GOT3 (cell line): ENCODE measurements around the gene DISC1.

Source experiments
- DNase-seq: peaks from one replicate; lab custom pipeline; 2025; ENCODE audit warnings: mixed read lengths; lab: John Stamatoyannopoulos, UW

Gene DISC1

GRCh38 chr1:231993968-231994455, 367.4 kb downstream of the DISC1 start:
- no peak for DNase-seq

DNA sequence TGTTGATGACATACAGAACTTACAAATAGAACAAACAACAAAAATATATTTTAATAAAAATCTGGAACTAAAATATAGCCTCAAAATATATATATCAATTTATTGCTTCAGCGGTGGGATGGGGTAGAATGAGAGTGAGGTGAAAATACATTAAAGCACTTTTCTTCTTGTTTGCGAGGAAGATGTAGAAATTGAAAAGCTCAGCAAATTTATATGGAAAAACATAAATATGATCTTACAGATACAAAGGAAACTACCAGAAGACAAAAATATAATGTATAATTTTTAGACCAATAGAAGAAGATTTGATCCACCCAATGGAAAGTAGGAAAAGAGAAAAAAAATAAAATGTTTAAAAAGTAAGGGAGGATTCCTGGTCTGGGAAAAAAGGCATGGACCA, 372.2 kb downstream of the DISC1 start:
- DNase-seq = no peak

DNA sequence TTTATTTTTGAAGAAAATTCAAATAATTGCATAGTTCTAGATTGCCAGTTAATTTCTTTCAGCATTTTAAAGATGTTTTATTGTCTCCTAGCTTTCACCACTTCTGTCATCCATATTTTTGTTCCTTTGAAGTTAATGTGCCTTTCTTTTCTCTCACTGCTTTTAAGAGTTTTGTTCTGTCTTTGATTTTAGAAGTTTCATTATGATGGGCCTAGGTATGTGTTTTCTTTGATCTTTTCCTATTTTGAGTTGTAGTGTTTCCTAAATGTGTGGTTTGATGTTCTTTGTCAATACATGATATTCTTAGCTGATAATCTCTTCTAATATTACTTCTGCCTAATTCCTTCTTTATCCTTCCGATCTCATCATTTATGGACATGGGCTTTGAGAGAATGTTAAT, 378.7 kb downstream of the DISC1 start:
- no peak for DNase-seq

- no peak for DNase-seq
Measured at GRCh38 chr1:232009741-232010140, 383.2 kb downstream of the DISC1 start.

DNA sequence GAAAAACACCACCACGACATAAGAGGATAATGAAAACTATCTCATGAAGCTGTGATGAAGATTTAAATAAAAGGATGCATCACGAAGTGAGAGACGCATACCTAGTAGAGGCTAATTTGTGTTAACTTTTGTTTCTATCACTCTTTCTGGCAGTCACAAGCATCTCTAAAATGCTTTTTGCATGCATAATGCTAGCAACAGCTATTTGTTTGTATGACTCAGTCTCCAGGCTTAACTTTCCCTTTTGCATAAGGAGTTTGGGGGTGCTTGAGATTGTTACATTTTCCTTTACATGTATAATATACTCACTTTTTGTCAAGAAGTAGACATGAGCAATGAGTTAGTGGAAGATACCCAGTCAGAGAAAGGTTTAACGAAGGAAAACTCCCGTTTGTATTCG, 385.4 kb downstream of the DISC1 start:
- DNase-seq = no peak

- DNase-seq = no peak
Measured at GRCh38 chr1:232012773-232013386, 386.3 kb downstream of the DISC1 start.

GRCh38 chr1:232014941-232015340, 388.4 kb downstream of the DISC1 start:
- DNase-seq = no peak

DNA sequence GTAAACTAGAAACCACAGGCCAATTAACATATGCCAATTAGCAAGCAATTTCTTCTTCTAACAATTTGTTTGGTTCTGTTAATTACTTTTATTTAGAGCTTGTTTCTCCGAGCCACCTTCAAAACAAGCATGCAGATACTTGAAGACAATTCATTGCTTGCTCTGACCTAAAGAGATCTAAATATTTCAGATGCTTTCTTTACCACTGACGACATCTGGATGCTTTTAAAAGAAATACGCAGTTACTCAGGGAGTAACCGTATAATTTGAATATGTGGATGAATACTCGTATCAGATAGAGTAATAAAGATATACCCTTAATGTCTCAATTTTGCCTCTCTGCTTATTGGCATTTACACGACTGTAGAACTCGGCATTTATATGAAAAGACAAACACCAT, 390.0 kb downstream of the DISC1 start:
- DNase-seq = no peak

DNA sequence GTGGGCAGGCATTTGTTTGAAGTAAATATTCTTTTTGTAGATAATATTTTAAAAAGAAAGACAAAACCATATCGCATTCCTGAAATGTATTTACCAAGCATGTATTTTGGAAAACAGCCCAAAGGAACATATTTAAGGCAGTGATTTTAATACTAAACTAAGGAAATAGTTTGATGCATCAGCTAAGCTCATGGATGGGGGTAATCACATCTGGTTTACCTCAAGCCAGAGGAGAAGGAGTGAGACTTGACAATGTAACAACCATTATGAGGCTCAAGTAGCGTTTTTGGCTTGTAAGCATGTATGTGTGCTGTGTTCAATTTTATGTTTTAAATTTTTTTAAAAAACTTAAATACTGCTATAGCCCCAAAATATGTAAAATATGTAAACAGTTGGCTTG, 390.5 kb downstream of the DISC1 start:
- no peak for DNase-seq

GRCh38 chr1:232017759-232018158, 391.2 kb downstream of the DISC1 start:
- no peak for DNase-seq

GRCh38 chr1:232018231-232019025, 391.8 kb downstream of the DISC1 start:
- DNase-seq = no peak

DNA sequence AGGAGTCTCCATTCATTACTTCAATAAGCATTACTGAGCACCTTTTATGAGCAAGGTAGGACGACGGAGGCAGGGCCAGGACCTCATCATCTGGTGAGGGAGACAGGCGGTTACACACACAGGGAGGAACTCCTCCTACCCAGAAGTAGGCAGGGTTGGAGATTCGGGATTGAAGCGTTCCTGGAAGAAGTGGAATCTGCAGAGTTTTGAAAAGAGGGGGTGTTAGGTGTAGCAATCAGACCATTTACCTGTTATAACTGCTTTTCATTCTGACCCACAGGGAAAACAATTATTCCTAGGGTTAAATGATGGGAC, 392.4 kb downstream of the DISC1 start:
- no peak for DNase-seq

DNA sequence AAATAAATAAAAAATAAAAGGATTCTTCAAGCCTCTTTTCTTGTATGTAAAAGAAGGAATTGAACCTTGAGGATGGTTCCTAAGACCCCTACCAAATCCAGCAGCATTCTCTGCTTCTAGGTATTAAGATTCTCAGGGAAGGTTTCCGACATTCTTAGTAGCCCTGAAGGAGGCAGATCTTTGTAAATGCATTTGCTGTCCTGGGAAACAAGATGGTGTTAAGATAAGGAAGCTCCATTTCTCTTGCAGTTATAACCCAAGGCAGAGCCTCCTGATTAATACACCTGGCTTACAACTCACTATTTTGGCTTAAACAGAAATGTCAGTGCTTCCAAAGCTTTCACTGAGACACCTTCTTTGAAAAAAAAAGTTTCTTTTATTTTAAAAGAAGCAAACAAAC, 393.8 kb downstream of the DISC1 start:
- DNase-seq = no peak

GRCh38 chr1:232029315-232029714, 402.7 kb downstream of the DISC1 start:
- no peak for DNase-seq

GRCh38 chr1:232031156-232031555, 404.6 kb downstream of the DISC1 start:
- no peak for DNase-seq

DNA sequence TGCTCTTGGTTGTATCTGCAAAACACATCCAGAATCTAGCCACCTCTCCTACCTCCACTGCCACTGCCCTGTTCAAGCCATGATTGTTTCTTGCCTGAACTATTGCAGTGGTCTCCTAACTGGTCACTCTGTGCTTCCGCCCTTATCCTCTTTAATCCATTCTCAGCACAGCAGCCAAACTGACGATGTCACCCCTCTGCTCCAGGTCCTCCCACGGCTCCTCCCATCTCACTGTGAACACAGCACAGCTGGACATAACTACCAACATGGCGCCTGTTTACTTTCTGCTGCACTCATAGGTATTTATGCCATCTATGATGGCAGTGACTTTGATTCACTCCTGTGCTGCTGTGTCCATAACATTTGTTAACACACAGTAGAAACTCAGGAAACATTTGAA, 406.7 kb downstream of the DISC1 start:
- no peak for DNase-seq

DNA sequence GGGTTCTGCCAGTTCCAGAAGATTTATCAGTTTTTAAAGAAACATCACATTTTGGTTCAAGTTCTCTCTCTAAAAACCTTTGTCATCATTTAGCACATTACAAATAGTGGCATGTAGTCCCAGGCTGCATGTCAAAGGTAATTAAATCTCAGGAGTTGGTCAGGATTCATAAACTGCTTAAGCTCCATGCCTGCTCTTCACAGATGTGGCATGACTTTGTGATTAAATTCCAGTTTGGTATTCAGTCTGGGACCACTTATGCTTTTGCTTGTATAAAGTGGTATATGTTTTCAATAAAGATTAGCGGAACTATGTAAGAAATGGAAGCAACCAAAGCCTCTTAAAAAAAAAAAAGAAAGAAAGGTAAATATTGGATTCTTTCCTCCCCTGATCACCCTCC, 408.0 kb downstream of the DISC1 start:
- no peak for DNase-seq

DNA sequence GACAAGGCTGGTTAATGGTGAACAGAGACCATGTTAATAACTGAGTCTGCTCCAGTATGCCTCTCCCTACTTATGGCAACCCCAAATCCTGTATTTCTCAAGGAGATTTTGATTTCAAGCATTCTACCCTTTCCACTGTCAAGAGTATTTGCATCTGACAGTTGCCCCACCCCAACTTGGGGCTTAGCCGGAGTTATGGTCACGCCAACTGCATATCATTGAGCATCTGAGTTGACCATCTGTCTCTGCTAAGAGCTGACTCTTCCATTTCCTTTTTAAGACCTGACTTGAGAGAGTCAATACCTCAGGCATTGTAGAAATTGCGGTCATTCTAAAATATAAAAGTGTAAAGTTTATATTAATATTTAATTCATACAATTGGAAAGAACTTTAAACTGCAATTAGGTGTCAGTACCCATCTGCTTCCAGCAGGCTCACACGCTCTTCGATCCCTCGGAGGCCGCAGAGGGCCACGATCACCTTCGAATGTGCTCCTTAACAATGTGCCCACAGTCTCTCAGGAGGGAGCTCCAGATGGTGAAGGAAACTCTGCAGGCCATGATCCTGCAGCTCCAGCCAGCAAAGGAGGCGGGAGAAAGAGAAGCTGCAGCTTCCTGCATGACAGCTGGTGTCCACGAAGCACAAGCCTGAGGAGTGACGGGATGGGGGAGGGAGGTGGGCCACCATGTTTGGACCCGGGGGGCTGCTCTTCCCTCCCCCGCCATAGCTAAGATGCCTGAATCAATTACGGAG, 409.8 kb downstream of the DISC1 start:
- no peak for DNase-seq

- no peak for DNase-seq
Measured at GRCh38 chr1:232037774-232038388, 411.3 kb downstream of the DISC1 start.

DNA sequence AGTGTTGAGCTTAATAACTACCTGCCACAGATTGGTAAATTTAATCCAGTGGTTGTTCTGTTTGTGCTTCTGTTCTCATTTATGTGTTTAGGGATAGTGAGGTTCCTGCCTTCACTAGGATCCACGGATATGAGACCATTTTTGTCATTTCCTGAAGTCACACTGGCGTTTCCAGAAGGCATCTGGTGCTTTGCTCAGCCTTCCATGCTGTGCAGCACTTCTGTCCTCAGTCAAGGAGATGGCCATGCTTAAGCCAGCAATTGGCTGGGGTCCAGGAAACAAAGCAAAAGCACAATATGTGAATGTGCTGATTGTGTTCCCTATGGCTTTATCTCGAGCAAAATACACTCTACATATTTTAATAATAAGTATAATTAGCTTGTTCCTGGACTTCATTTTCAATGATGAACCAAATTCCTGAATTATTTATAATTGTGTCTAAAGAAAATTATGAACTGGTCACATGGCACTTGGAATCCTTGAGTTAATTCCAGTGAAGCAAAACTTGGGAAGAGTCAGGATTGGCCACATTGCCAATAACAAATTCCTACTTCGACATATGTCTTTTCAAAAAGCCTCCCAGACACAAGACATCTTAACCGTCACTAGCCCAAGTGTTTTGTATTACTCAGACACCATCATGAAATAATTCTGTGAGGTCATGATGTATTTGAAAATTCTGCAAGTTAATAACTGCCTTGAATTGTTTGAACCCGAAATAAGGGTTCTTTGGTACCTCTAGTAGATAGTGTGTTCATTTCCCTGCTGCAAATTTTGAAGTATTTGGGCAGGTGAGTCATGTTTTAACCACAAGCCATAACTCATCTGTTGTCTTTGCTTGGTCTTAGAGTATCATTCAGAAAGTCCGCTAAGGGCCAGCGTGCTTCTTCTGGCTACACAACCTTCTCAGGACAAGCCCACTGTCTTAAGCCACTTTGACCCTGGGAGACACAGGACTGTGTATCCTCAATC, 412.4 kb downstream of the DISC1 start:
- DNase-seq = no peak

GRCh38 chr1:232040260-232040659, 413.7 kb downstream of the DISC1 start:
- no peak for DNase-seq
